HG02970 (cell line): ENCODE data around the gene SNX25.
"Not testable (repeated sequence)": the region's sequence is repeated elsewhere in the genome, so short reads cannot be mapped to it uniquely, and the experiment has no call there.

Experiments used
- ATAC-seq: cut with Tn5 transposase; IDR thresholded peaks from one replicate; pipeline ENCODE4 v1.9.1; 2021; ENCODE audit warnings: mild to moderate bottlenecking, moderate library complexity, moderate number of reproducible peaks; ENCODE audit not compliant: unreplicated experiment, low FRiP score

Gene SNX25

GRCh38 chr4:185332575-185333464 lies 123.4 kb downstream of the SNX25 start:
- ATAC-seq, result no peak

- no peak for ATAC-seq
Measured at GRCh38 chr4:185334326-185334725, 124.9 kb downstream of the SNX25 start.

GRCh38 chr4:185335579-185335978 lies 126.2 kb downstream of the SNX25 start:
- no peak for ATAC-seq

GRCh38 chr4:185339941-185340340 lies 130.5 kb downstream of the SNX25 start:
- no peak for ATAC-seq

GRCh38 chr4:185341377-185341776 lies 132.0 kb downstream of the SNX25 start:
- ATAC-seq, result no peak

GRCh38 chr4:185341841-185342240 lies 132.4 kb downstream of the SNX25 start:
- ATAC-seq, result no peak

- no peak for ATAC-seq
Measured at GRCh38 chr4:185343726-185344581, 134.6 kb downstream of the SNX25 start.

- peak; percentile 40 for ATAC-seq
Measured at GRCh38 chr4:185344743-185345538, 135.5 kb downstream of the SNX25 start.

GRCh38 chr4:185346975-185347601 lies 137.7 kb downstream of the SNX25 start:
- no peak for ATAC-seq

- no peak for ATAC-seq
Measured at GRCh38 chr4:185351691-185352090, 142.3 kb downstream of the SNX25 start.

GRCh38 chr4:185352202-185352601 lies 142.8 kb downstream of the SNX25 start:
- no peak for ATAC-seq

- no peak for ATAC-seq
Measured at GRCh38 chr4:185352741-185353140, 143.3 kb downstream of the SNX25 start.

- ATAC-seq, result no peak
Measured at GRCh38 chr4:185357211-185357610, 147.8 kb downstream of the SNX25 start.

GRCh38 chr4:185357733-185358440 lies 148.5 kb downstream of the SNX25 start:
- ATAC-seq, result no peak

GRCh38 chr4:185358514-185358913 lies 149.1 kb downstream of the SNX25 start:
- no peak for ATAC-seq

GRCh38 chr4:185358959-185359358 lies 149.6 kb downstream of the SNX25 start:
- no peak for ATAC-seq

- no peak for ATAC-seq
Measured at GRCh38 chr4:185359767-185360446, 150.5 kb downstream of the SNX25 start.

GRCh38 chr4:185361872-185362271 lies 152.5 kb downstream of the SNX25 start:
- no peak for ATAC-seq

- ATAC-seq, result not testable (repeated sequence)
Measured at GRCh38 chr4:185362570-185362969, 153.2 kb downstream of the SNX25 start.
